Endothelial cell of umbilical vein (primary cell): Measurements from ENCODE around the gene CDR2. TPM values are rescaled to one million over a fixed set of nuclear protein-coding genes. Genes with fewer than 3 reads are reported as not detected.

Source experiments
- Bru-seq: library from RNA; stranded (reverse); fragments of 400-500 nt; gene quantifications from one replicate; lab custom pipeline; 2021; lab: Mats Ljungman, UMichigan
- BruChase-seq, 2 experiments: library from RNA; stranded (reverse); fragments of 400-500 nt; gene quantifications; one replicate each; lab custom pipeline; 2021; lab: Mats Ljungman, UMichigan
- BruUV-seq: library from RNA; stranded (reverse); fragments of 400-500 nt; replicated peaks from 2 replicates; lab custom pipeline; 2021; lab: Mats Ljungman, UMichigan
- CTCF ChIA-PET: fragments of 300-600, 350-600 bp; sonication (Branson Sonifier 250); formaldehyde crosslinking; loops from one replicate; lab custom pipeline; 2021; ENCODE audit warnings: antibody characterized with exemption, inconsistent platforms; lab: Charles Lee
- POLR2A ChIA-PET: fragments of 300-600, 350-600 bp; sonication (Branson Sonifier 250); formaldehyde crosslinking; loops from one replicate; lab custom pipeline; 2021; ENCODE audit warnings: antibody characterized with exemption, inconsistent platforms; lab: Charles Lee
- DNase-seq: peaks from one replicate; pipeline ENCODE4 v3.0.0-alpha.2; 2011; ENCODE audit warnings: low read depth, low spot score
- FAIRE-seq: peaks from 2 replicates; lab custom pipeline; 2011; peaks lifted over from hg19 to GRCh38; lab: Jason Lieb, UNC
- H2AFZ ChIP-seq: 2 replicates; pipeline ENCODE4 v1.6.0; 2012; ENCODE audit warnings: low read depth, low read length, control low read depth, inconsistent platforms
- H3K27ac ChIP-seq: 2 replicates; pipeline ENCODE4 v1.5.1; 2011; ENCODE audit warnings: low read depth, mild to moderate bottlenecking, control low read depth, low read length, moderate library complexity; ENCODE audit not compliant: insufficient read depth
- H3K27me3 ChIP-seq, 2 experiments: 2 replicates each; pipeline versions ENCODE4 v1.6.0 to v1.6.1; 2011; ENCODE audit warnings: low read length in 2 of 2, mixed read lengths in 1 of 2; ENCODE audit not compliant: control insufficient read depth in 2 of 2, insufficient read depth in 2 of 2
- H3K36me3 ChIP-seq, 2 experiments: 2 replicates in 1 of 2; 3 replicates in 1 of 2; pipeline ENCODE4 v1.5.1; 2011; ENCODE audit warnings: low read length in 2 of 2, mild to moderate bottlenecking in 1 of 2, moderate library complexity in 1 of 2; ENCODE audit not compliant: control insufficient read depth in 2 of 2, insufficient read depth in 2 of 2; ENCODE audit errors: extremely low read depth in 1 of 2
- H3K4me1 ChIP-seq: 3 replicates; pipeline ENCODE4 v1.5.1; 2011; ENCODE audit warnings: mild to moderate bottlenecking, low read length; ENCODE audit not compliant: control insufficient read depth, insufficient read depth; ENCODE audit errors: extremely low read depth
- H3K4me2 ChIP-seq: 2 replicates; pipeline ENCODE4 v1.6.1; 2011; ENCODE audit warnings: low read length, control low read depth, mixed read lengths; ENCODE audit not compliant: insufficient read depth
- H3K4me3 ChIP-seq, 3 experiments: fragments of 200-600 bp in 1 of 3; sonication (generic), shearing (Covaris generic) in 1 of 3; replicated peaks in 1 of 3; 2 replicates each; pipeline ENCODE4 v1.5.1; 2011 to 2016; ENCODE audit warnings: control low read depth in 3 of 3, low read length in 3 of 3, mild to moderate bottlenecking in 2 of 3, inconsistent platforms in 1 of 3, low read depth in 1 of 3, moderate library complexity in 1 of 3; ENCODE audit not compliant: insufficient read depth in 1 of 3
- H3K79me2 ChIP-seq: 2 replicates; pipeline ENCODE4 v1.6.0; 2012; ENCODE audit warnings: low read length, inconsistent platforms; ENCODE audit not compliant: control insufficient read depth, insufficient read depth
- H3K9ac ChIP-seq: replicated peaks from 2 replicates; pipeline ENCODE3; 2011; ENCODE audit warnings: low read length, control low read depth; ENCODE audit not compliant: insufficient read depth; ENCODE audit errors: extremely low read depth
- H3K9me1 ChIP-seq: replicated peaks from 3 replicates; pipeline ENCODE4 v1.6.0; 2011; ENCODE audit warnings: mild to moderate bottlenecking, low read length; ENCODE audit not compliant: control insufficient read depth, insufficient read depth; ENCODE audit errors: extremely low read depth
- H3K9me3 ChIP-seq: replicated peaks from 2 replicates; pipeline ENCODE4 v1.5.1; 2012; ENCODE audit warnings: low read length, inconsistent platforms; ENCODE audit not compliant: control insufficient read depth, insufficient read depth
- H4K20me1 ChIP-seq: replicated peaks from 2 replicates; pipeline ENCODE3; 2011; ENCODE audit warnings: mild to moderate bottlenecking, low read length; ENCODE audit not compliant: control insufficient read depth, insufficient read depth; ENCODE audit errors: extremely low read depth
- JUN ChIP-seq: IDR thresholded peaks from 2 replicates; pipeline ENCODE4 v1.6.1; 2011; ENCODE audit warnings: borderline replicate concordance, low read depth; ENCODE audit not compliant: insufficient read length, insufficient read depth
- MAX ChIP-seq: IDR thresholded peaks from 2 replicates; pipeline ENCODE4 v1.6.1; 2011; ENCODE audit not compliant: insufficient read depth, insufficient read length
- POLR2A ChIP-seq: IDR thresholded peaks from 2 replicates; pipeline ENCODE4 v1.6.1; 2012; ENCODE audit warnings: low read depth, mild to moderate bottlenecking, control low read depth, low read length
- POLR2AphosphoS5 ChIP-seq: IDR thresholded peaks from 2 replicates; pipeline ENCODE4 v1.6.1; 2012; ENCODE audit warnings: low read depth, mild to moderate bottlenecking, control low read depth, low read length, moderate library complexity; ENCODE audit not compliant: insufficient read depth
- dilution Hi-C: fragments of 300-500 bp; cut with MboI; formaldehyde crosslinking; loops from one replicate; pipeline ENCODE4 v1.15.0; 2019; ENCODE audit warnings: low sequenced_read_pairs; ENCODE audit not compliant: extremely low pct_ligation_motif_present
- intact Hi-C: fragments of 100-400 bp; cut with micrococcal nuclease; formaldehyde crosslinking; loops from one replicate; pipeline ENCODE4 v1.10.0; 2022
- long read RNA-seq: library from polyadenylated mRNA; stranded (forward); transcript quantifications from one replicate; pipeline ENCODE4 v2.0.0, GENCODE V29; 2021
- polyA minus RNA-seq, 3 experiments: library from RNA; depleted of rRNA, polyadenylated mRNA; stranded (reverse); fragments of >200 nt; gene quantifications; 1 replicate in 1 of 3; 2 replicates in 2 of 3; pipeline ENCODE4 v1.2.3, GENCODE V29; 2011
- polyA plus RNA-seq, 4 experiments: library from polyadenylated mRNA; depleted of rRNA in 3 of 4; stranded (reverse) in 3 of 4; unstranded in 1 of 4; fragments of >200 nt; gene quantifications; 2 replicates each; pipeline versions ENCODE4 v1.2.1 to v1.2.3, GENCODE V29; 2011 to 2012; ENCODE audit warnings: missing spikeins in 1 of 4
- total RNA-seq: library from RNA; stranded (reverse); gene quantifications from 2 replicates; pipeline ENCODE4 v1.2.3, GENCODE V29; 2021

CDR2 gene
- total RNA-seq (58.9 and 61.9 TPM in 2 replicates), polyA plus RNA-seq (29.7 and 35.3 TPM in 2 replicates), polyA minus RNA-seq (42.5 and 44.7 TPM in 2 replicates), Bru-seq, nascent RNA (percentile 94 among the genes with signal in this experiment), BruChase-seq, experiment 1, labeled RNA remaining after a 6-hour chase (percentile 82 among the genes with signal in this experiment), BruChase-seq, experiment 2, labeled RNA remaining after a 2-hour chase (percentile 90 among the genes with signal in this experiment)
- polyA plus RNA-seq (2011; cell fraction: cytosol; rRNA removed): 48.8 and 51.7 TPM in 2 replicates
- polyA plus RNA-seq (2011; cell fraction: nucleus; rRNA removed): 43.0 and 46.3 TPM in 2 replicates
- polyA plus RNA-seq (2012): 39.2 and 43.2 TPM in 2 replicates
- polyA minus RNA-seq (2011; cell fraction: cytosol; rRNA and poly(A)+ RNA removed): 8.6 TPM
- 19.7 and 22.6 TPM in 2 replicates for polyA minus RNA-seq (2011; cell fraction: nucleus; rRNA and poly(A)+ RNA removed)
- long read RNA-seq, transcript CDR2-202 (4 exons, 711 nt): minor isoform, 9 of 112 reads
- long read RNA-seq, transcript CDR2-201 (5 exons, 2,702 nt): major isoform, 82 of 112 reads
- long read RNA-seq, partial matches to known transcripts: 4 of 112 reads
- long read RNA-seq, other reads (novel, unspliced or antisense): 17 of 112 reads

- Histone ChIP-seq H3K4me2 (peak within 1 kb of the TSS; percentile 95), H3K27me3 (no peaks in the 10 kb centered on the region), H3K4me1 (peaks cover 39% of the 10 kb centered on the region), H3K79me2 (peaks cover 48% of the 10 kb centered on the region), H3K36me3 (peaks cover 0 to 2% of the 10 kb centered on the region in 2 experiments), H3K9ac (peak within 1 kb of the TSS; percentile 94), H3K9me1 (no peaks in the 10 kb centered on the region), H3K4me3 (peak within 1 kb of the TSS; percentile 82 to 97 (median 87)), H3K27ac (peak within 1 kb of the TSS; percentile 71), H2AFZ (peak within 1 kb of the TSS; percentile 74), H3K9me3 (no peaks in the 10 kb centered on the region), H4K20me1 (peaks cover 3% of the 10 kb centered on the region)
- ChIA-PET POLR2A (interaction anchor here (0.6 kb wide), 1 partner anchor 29 kb away, joined by 7 read pairs; no protein-coding TSS in a partner anchor), CTCF (interaction anchor here (0.6 to 1.8 kb wide), 4 partner anchors 10 to 54 kb away, joined by 3 to 5 read pairs (median 3); no protein-coding TSS in a partner anchor)
- peak; percentile 97 for DNase-seq
- BruUV-seq: no TSS peak
- FAIRE-seq: peak; percentile 87
- peak; percentile 77 for TF ChIP-seq POLR2A
- peak; percentile 85 for TF ChIP-seq POLR2AphosphoS5
- TF ChIP-seq JUN: no peak
- intact Hi-C loops: no loop called here
- dilution Hi-C loops: no loop called here
These were observed at the start of gene CDR2 for GRCh38 chr16:22374311-22375116. Gene CDR2 (minus strand): TSS chr16:22374619. CDS start chr16:22374309, 310 bp downstream.

GRCh38 chr16:22423716-22424115, 49.3 kb upstream of the CDR2 start:
- no peak for TF ChIP-seq MAX
- Histone ChIP-seq H2AFZ (no peak overlapping the region), H3K4me2 (no peak overlapping the region), H3K79me2 (no peaks in the 10 kb centered on the region), H3K36me3 (peaks cover 0 to 14% of the 10 kb centered on the region in 2 experiments), H4K20me1 (no peaks in the 10 kb centered on the region), H3K9ac (no peak overlapping the region), H3K4me1 (no peaks in the 10 kb centered on the region), H3K9me1 (no peaks in the 10 kb centered on the region), H3K27me3 (no peaks in the 10 kb centered on the region), H3K27ac (no peak overlapping the region), H3K4me3 (no peak overlapping the region), H3K9me3 (no peaks in the 10 kb centered on the region)
- DNase-seq: no peak
- FAIRE-seq: no peak
- dilution Hi-C loops: no loop called here
- ChIA-PET POLR2A (no interaction called here), CTCF (no interaction called here)
- no TSS peak for BruUV-seq
- intact Hi-C loops: no loop called here
